ENCODE measurements around the gene TSEN2. TPM values are rescaled to one million over a fixed set of nuclear protein-coding genes. Genes with fewer than 3 reads are reported as not detected.

Gene TSEN2
- total RNA-seq, 1 experiment from 2014 or later, result 35.5 TPM

- TF ChIP-seq RAD21 (IDR thresholded peaks at IDR 0.05; ENCODE audit: low read depth) (no peak), EGR1 (IDR thresholded peaks at IDR 0.05; ENCODE audit: low read depth) (no peak), MAX (IDR thresholded peaks at IDR 0.05) (no peak), EZH2 (IDR thresholded peaks at IDR 0.05) (no peak), TCF7L2 (IDR thresholded peaks at IDR 0.05; ENCODE audit: borderline replicate concordance, extremely low read depth, insufficient read depth, insufficient read length) (no peak), REST (IDR thresholded peaks at IDR 0.05; ENCODE audit: low read depth) (no peak), ZBTB33 (IDR thresholded peaks at IDR 0.05; ENCODE audit: extremely low read depth, insufficient replicate concordance, low read length) (no peak), JUND (IDR thresholded peaks at IDR 0.05) (no peak)
Measured at GRCh38 chr3:12470111-12470510, 14.2 kb upstream of the TSEN2 start (continued).

All from HCT116 (cell line).